GM18907 (cell line): ENCODE measurements around the gene HOXD11.

Experiments used
- ATAC-seq: cut with Tn5 transposase; IDR thresholded peaks from one replicate; pipeline ENCODE4 v1.9.1; 2021; ENCODE audit warnings: mild to moderate bottlenecking, moderate library complexity; ENCODE audit not compliant: unreplicated experiment

Gene HOXD11

GRCh38 chr2:176147210-176147799, 40.2 kb downstream of the HOXD11 start:
- no peak for ATAC-seq

- ATAC-seq, result no peak
Observed at GRCh38 chr2:176147800-176148496, 40.9 kb downstream of the HOXD11 start.

- no peak for ATAC-seq
Observed at GRCh38 chr2:176148751-176149421, 41.8 kb downstream of the HOXD11 start.

GRCh38 chr2:176149481-176149938, 42.4 kb downstream of the HOXD11 start:
- ATAC-seq, result no peak

GRCh38 chr2:176149939-176150583, 43.0 kb downstream of the HOXD11 start:
- no peak for ATAC-seq

GRCh38 chr2:176150584-176151441, 43.7 kb downstream of the HOXD11 start:
- ATAC-seq, result no peak

GRCh38 chr2:176151442-176152287, 44.6 kb downstream of the HOXD11 start, which contains the start of gene HOXD4:
TSS of gene HOXD4 (plus strand) at chr2:176151550. CDS start at chr2:176151634, 84 bp downstream.
- ATAC-seq, result no peak

GRCh38 chr2:176152350-176153181, 45.5 kb downstream of the HOXD11 start:
- no peak for ATAC-seq

GRCh38 chr2:176154576-176155252, 47.6 kb downstream of the HOXD11 start:
- ATAC-seq, result no peak

GRCh38 chr2:176155356-176156044, 48.4 kb downstream of the HOXD11 start:
- ATAC-seq, result no peak

- no peak for ATAC-seq
Observed at GRCh38 chr2:176156301-176156806, 49.3 kb downstream of the HOXD11 start.

GRCh38 chr2:176156807-176157498, 49.9 kb downstream of the HOXD11 start, which contains the start of gene HOXD3:
TSS of gene HOXD3 (plus strand) at chr2:176157307. CDS start at chr2:176169115, 11,808 bp downstream.
- ATAC-seq, result no peak

GRCh38 chr2:176157499-176158185, 50.6 kb downstream of the HOXD11 start:
- ATAC-seq, result no peak

GRCh38 chr2:176158186-176158591, 51.1 kb downstream of the HOXD11 start:
- no peak for ATAC-seq

- no peak for ATAC-seq
Observed at GRCh38 chr2:176158855-176159662, 52.0 kb downstream of the HOXD11 start.
